ENCODE measurements around the gene ACD.

ACD gene

GRCh38 chr16:67648088-67648763 is 11.8 kb downstream of the ACD start:
- in situ Hi-C loops (cut with MboI; ENCODE audit: low sequenced_read_pairs), result no loop called here

DNA sequence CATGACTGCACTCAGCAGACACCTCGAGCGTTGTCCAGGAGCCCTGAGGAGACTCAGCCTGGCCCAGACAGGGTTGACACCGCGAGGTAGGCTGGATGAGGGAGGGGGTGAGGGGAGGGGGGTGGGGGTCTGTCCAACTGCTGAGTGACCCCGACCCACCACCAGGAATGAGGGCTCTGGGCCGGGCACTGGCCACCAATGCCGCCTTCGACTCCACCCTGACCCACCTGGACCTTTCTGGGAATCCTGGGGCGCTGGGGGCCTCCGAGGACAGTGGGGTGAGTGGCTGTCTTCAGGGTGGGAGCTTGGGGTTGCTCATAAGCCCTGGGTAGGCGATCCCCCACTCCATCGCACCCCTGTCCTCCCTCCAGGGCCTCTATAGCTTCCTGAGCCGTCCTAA is 12.4 kb downstream of the ACD start:
- in situ Hi-C loops (cut with MboI; ENCODE audit: low sequenced_read_pairs), result no loop called here

DNA sequence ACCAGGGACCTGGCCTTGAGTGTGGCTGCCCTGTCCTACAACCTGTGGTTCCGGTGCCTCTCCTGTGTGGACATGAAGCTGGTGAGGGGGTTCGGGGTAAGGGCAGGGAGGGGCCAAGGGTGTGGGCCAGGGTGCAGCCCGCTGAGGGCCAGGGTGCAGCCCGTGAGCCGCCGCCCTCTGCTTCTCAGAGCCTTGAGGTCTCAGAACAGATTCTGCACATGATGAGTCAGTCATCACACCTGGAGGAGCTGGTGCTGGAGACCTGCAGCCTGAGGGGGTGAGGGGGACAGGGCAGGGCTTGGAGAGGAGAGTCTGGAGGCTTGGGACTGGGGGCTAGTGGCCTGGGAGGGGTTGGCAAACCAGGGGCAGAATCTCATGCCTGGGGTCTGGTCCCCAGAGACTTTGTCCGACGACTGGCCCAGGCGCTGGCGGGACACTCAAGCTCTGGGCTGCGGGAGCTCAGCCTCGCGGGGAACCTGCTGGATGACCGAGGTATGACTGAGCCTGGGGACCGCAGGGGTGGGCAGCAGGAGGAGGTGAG is 12.9 kb downstream of the ACD start:
- in situ Hi-C loops (cut with MboI; ENCODE audit: low sequenced_read_pairs), result no loop called here

DNA sequence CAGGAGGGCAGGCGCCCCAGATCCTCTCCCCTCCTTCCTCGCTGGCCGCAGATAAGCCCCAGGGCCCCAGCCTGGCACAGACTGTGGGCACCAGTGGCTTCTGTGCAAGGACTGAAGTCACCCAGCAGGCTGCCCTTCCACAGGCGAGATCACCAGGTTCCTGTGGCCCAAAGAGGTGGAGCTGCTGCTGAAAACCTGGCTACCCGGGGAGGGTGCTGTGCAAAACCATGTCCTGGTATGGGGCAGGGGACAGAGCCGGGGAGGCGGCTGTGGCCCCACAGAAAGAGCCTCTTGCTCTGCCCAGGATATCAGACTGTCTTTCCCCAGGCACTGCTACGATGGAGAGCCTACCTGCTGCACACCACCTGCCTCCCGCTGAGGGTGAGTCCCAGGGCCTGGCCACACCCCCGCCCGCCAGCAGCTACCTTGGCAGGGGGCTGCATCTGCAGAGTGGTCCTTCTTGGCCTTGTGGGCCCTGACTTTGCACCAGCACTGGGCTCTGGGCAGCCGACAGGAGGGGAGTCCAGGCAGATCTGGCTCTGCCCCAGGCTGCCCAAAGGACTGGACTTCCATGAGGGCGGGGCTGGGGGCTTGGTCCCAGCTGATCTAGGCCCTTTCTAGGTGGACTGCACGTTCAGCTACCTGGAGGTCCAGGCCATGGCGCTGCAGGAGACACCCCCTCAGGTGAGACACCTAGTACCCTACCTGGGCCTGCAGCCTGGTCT is 14.5 kb downstream of the ACD start:
- in situ Hi-C loops (cut with MboI; ENCODE audit: low sequenced_read_pairs), result no loop called here

- in situ Hi-C loops (cut with MboI; ENCODE audit: low sequenced_read_pairs), result no loop called here
These were observed 16.0 kb downstream of the ACD start for GRCh38 chr16:67644038-67644437.

GRCh38 chr16:67641779-67642708 is 18.0 kb downstream of the ACD start:
- in situ Hi-C loops (cut with MboI; ENCODE audit: low sequenced_read_pairs), result no loop called here

- in situ Hi-C loops (cut with MboI; ENCODE audit: low sequenced_read_pairs), result no loop called here
These were observed 22.4 kb downstream of the ACD start for GRCh38 chr16:67637625-67638024.

DNA sequence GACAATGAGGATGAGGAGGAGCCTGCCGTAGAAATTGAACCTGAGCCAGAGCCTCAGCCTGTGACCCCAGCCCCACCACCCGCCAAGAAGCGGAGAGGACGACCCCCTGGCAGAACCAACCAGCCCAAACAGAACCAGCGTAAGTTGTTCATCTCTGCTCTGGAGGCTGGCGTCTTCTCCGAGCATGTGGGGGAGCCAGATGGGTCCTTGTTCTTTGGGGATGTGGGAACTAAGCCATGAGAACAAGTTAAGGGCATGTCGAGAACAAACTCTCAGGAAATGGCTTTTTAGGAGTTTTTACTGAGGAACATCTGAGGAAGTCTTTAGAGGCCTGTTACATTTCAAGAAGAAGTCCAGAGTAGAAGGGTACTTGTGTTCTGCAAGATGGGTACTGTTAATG is 23.3 kb downstream of the ACD start:
- in situ Hi-C loops (cut with MboI; ENCODE audit: low sequenced_read_pairs), result no loop called here

DNA sequence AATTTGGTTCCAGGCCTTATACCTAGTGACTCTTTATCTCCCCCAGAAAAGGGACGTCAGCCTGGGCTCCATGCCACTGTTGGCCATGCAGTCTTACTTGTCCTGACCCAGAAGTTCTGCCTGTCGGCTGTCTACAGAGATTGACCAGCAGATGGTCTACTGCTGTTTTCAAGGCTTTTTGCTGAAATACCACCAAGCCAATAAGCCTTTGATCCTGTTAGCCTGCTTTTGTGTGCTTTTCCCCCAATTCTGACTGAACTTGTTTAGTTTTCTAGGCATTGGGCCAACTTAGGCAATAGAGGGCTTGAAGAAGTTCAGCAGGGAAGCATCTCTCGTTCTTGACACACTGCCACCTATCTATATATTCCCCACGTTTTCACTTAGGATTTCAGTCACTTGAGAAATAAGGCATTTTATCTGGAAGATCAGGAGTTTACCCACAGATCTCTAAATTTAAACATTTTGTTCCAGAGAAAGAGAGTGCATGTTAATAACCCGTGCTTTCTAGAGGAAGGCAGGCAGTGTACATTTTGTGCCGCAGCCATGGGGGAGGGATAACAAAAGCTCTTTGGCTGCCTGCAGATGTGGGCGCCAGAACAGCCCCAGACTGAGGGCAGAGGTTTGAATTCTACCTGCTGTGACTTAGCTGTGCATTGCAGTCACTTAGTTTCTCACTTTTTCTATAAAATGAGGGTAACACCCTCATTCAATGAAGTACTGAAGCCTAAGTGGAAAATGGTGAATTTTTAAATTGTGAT is 27.5 kb downstream of the ACD start:
- in situ Hi-C loops (cut with MboI; ENCODE audit: low sequenced_read_pairs), result no loop called here

- in situ Hi-C loops (cut with MboI; ENCODE audit: low sequenced_read_pairs), result no loop called here
These were observed 31.8 kb downstream of the ACD start for GRCh38 chr16:67628216-67628615.

- in situ Hi-C loops (cut with MboI; ENCODE audit: low sequenced_read_pairs), result no loop called here
These were observed 46.3 kb downstream of the ACD start for GRCh38 chr16:67613808-67614207.

- in situ Hi-C loops (cut with MboI; ENCODE audit: low sequenced_read_pairs), result no loop called here
These were observed 51.7 kb downstream of the ACD start for GRCh38 chr16:67608364-67608763.
